Loucy (cell line): ENCODE data around the gene MLST8.

Experiments used
- CTCF ChIP-seq: fragments of 200-600 bp; sonication (generic); conservative IDR thresholded peaks from 2 replicates; pipeline ENCODE4 v1.5.1; 2014; ENCODE audit warnings: mild to moderate bottlenecking, antibody characterized with exemption, low read length
- EZH2phosphoT487 ChIP-seq: fragments of 200-600 bp; IDR thresholded peaks from 2 replicates; pipeline ENCODE4 v1.6.1; 2018; ENCODE audit warnings: antibody characterized with exemption, mild to moderate bottlenecking, moderate library complexity, borderline replicate concordance

- TF ChIP-seq CTCF (no peak), EZH2phosphoT487 (no peak)
Observed at GRCh38 chr16:2177101-2177500, 28.2 kb upstream of the MLST8 start.
